NAMALWA (cell line): ENCODE measurements around the gene FBXO34.

Source experiments
- DNase-seq: peaks from one replicate; pipeline ENCODE4 v3.0.0-alpha.2; 2015; ENCODE audit warnings: low spot score

The FBXO34 gene

GRCh38 chr14:55272922-55273321, 1.7 kb downstream of the FBXO34 start:
- no peak for DNase-seq

GRCh38 chr14:55274146-55274545, 2.9 kb downstream of the FBXO34 start:
- no peak for DNase-seq

GRCh38 chr14:55274751-55275150, 3.5 kb downstream of the FBXO34 start:
- no peak for DNase-seq

GRCh38 chr14:55276736-55277135, 5.5 kb downstream of the FBXO34 start:
- DNase-seq = no peak

- DNase-seq = peak; percentile 10
Measured at GRCh38 chr14:55277972-55278740, 6.9 kb downstream of the FBXO34 start.

GRCh38 chr14:55279384-55279783, 8.2 kb downstream of the FBXO34 start:
- DNase-seq = no peak

GRCh38 chr14:55281316-55281839, 10.2 kb downstream of the FBXO34 start:
- no peak for DNase-seq

GRCh38 chr14:55285048-55285652, 13.9 kb downstream of the FBXO34 start:
- DNase-seq = no peak

GRCh38 chr14:55288439-55288838, 17.2 kb downstream of the FBXO34 start:
- no peak for DNase-seq

GRCh38 chr14:55291480-55292081, 20.4 kb downstream of the FBXO34 start:
- DNase-seq = no peak

- DNase-seq = no peak
Measured at GRCh38 chr14:55294603-55295002, 23.4 kb downstream of the FBXO34 start.

- DNase-seq = no peak
Measured at GRCh38 chr14:55297611-55298499, 26.6 kb downstream of the FBXO34 start.

GRCh38 chr14:55298500-55298822, 27.2 kb downstream of the FBXO34 start:
- no peak for DNase-seq

GRCh38 chr14:55301437-55302121, 30.4 kb downstream of the FBXO34 start:
- DNase-seq = no peak

GRCh38 chr14:55302367-55303124, 31.3 kb downstream of the FBXO34 start:
- DNase-seq = no peak

GRCh38 chr14:55303125-55303499, 31.9 kb downstream of the FBXO34 start:
- no peak for DNase-seq

GRCh38 chr14:55303691-55304145, 32.5 kb downstream of the FBXO34 start:
- no peak for DNase-seq

- DNase-seq = no peak
Measured at GRCh38 chr14:55306938-55307589, 35.8 kb downstream of the FBXO34 start.

GRCh38 chr14:55309154-55309553, 37.9 kb downstream of the FBXO34 start:
- DNase-seq = no peak

- no peak for DNase-seq
Measured at GRCh38 chr14:55309761-55310365, 38.6 kb downstream of the FBXO34 start.
